ENCODE measurements around the gene ZC2HC1C.
A peak's percentile ranks its signal among the peaks of the same experiment; 100 is the strongest.

ZC2HC1C gene

DNA sequence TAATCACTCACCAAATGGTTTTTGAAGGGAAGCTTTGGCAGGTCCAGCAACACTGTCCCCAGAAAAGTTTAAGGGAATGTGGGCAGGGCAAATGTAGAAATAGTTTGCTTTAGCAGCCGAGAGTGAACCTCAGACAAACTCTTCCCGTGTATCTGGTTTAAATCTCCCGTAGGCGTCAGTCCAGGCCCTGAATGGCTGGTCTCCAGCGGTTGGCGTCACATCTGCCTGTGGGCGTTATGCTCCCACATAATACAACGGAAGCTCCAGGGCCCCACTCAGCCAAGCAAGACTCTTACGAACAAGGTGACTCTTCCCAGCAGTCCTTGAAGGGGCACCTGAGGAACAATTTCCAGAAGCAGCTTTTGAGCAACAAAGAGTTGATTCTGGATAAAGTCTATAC lies 942 bp downstream of the ZC2HC1C start:
- no peak overlapping the region for H3K4me3 ChIP-seq (ENCODE audit: low read length)
- TF ChIP-seq, protein P1, sequence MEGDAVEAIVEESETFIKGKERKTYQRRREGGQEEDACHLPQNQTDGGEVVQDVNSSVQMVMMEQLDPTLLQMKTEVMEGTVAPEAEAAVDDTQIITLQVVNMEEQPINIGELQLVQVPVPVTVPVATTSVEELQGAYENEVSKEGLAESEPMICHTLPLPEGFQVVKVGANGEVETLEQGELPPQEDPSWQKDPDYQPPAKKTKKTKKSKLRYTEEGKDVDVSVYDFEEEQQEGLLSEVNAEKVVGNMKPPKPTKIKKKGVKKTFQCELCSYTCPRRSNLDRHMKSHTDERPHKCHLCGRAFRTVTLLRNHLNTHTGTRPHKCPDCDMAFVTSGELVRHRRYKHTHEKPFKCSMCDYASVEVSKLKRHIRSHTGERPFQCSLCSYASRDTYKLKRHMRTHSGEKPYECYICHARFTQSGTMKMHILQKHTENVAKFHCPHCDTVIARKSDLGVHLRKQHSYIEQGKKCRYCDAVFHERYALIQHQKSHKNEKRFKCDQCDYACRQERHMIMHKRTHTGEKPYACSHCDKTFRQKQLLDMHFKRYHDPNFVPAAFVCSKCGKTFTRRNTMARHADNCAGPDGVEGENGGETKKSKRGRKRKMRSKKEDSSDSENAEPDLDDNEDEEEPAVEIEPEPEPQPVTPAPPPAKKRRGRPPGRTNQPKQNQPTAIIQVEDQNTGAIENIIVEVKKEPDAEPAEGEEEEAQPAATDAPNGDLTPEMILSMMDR (conservative IDR thresholded peaks at IDR 0.05; ENCODE audit: low read depth, low read length), result no peak
- DNase-seq (ENCODE audit: low read depth), result no peak

DNA sequence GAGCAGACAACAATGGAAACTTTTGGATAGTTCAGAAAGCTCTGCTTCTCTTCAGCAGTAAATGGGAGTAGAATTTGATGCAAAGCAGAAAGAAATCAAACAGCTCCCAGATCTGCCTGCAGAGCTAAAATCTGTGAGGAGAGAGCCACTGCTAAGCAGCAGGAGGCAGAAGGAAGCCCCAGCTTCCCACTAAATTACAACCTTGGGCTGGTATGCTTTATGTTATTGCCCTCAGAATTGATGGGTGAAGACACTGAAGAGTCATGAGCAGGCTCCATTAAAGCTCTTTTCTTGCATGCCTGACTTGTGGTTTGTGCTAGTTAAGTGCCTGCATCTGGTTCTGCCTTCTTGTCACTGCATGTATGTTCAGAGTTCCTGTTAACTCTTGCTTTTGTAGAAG lies 8.4 kb downstream of the ZC2HC1C start:
- no peak for DNase-seq (ENCODE audit: low read depth)
- no peak overlapping the region for H3K4me3 ChIP-seq (ENCODE audit: low read length)
- TF ChIP-seq, protein P1 (conservative IDR thresholded peaks at IDR 0.05; ENCODE audit: low read depth, low read length), result no peak

DNA sequence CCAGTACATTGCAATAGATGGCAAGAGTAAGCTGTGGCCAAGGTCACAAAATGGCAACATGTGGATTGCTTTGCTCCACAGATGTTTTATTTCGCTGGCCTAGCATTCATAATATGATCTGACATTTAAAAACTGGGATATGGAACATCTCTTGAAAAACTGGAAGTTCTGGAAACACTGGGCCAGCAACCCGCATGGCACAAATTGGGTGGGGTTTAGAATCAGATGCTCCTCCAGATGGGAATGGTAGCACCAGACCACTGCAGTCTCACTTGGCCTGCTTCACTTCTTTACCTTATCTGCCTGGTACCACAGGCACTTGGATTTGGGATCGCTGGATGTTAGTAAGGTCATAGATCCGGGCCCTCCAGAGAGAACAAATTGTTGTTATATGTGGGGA lies 10.1 kb downstream of the ZC2HC1C start:
- no peak for DNase-seq (ENCODE audit: low read depth)
- no peak overlapping the region for H3K4me3 ChIP-seq (ENCODE audit: low read length)
- TF ChIP-seq, protein P1 (conservative IDR thresholded peaks at IDR 0.05; ENCODE audit: low read depth, low read length), result no peak

DNA sequence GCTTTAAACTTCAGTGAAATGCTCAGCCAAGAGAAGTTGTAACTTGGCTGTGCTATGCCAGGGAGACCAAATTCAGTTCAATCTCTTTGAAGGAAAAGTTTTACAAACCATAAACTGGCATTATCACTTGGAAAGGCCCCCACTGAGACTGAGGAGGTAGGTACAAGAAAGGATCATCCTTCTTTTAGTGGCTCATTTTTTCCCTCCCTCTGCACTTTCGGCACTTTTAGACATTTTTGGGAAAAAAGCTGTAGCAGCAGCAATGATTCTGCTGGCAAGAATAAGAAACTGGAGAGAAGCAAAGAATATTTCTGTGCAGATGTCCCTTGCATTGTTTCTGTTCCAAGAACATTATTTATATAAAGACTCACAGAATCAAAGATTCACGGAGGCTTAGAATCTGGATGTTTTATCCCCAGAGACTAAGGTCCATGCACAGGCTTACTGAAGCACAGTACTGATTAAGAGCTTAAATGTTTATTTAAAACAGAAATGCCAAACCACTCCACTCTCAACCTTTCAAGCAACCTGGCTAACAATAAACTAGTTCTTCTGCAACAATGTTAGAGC lies 12.3 kb downstream of the ZC2HC1C start:
- no peak overlapping the region for H3K4me3 ChIP-seq (ENCODE audit: low read length)
- DNase-seq (ENCODE audit: low read depth), result no peak
- TF ChIP-seq, protein P1 (conservative IDR thresholded peaks at IDR 0.05; ENCODE audit: low read depth, low read length), result no peak

DNA sequence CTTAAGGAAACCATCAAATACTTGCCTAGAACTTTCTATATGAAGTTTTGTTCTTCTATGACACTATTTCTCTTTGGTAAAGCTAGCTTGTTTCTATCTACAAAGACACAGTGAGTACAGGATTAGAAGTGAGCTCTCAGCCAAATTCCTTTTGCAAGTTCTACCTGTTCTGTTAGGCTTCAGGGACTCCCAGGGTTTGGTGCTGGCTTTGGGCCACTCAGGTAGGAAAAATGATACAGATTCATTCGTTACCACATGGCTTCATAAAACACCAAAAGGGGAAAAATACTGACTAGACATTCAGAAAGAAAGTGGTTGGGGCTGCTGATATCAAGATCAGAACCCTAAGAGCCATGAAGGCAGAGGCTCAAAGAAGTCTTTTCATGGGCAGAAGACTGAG lies 13.8 kb downstream of the ZC2HC1C start:
- TF ChIP-seq, protein P1 (conservative IDR thresholded peaks at IDR 0.05; ENCODE audit: low read depth, low read length), result no peak
- H3K4me3 ChIP-seq (ENCODE audit: low read length), result no peak overlapping the region
- DNase-seq (ENCODE audit: low read depth), result no peak

DNA sequence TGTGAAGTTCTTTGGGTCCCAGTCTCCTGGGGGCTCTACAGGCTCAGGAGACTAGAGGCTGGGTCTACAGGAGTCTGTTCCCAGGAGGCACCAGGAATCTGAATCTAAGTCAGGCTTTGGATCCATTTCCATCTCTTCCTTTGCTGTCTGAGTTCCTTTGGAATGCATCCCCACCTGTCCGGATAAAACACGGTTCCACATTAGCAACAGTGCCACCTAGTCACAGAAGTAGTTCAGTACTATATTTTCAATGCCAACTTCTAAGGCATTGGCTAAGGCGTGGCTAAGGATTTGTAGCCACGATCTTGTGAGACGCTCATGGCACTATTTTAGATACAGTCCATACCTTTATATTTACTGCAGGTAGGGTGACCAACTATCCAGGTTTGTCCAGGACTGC lies 15.1 kb downstream of the ZC2HC1C start:
- TF ChIP-seq, protein P1 (conservative IDR thresholded peaks at IDR 0.05; ENCODE audit: low read depth, low read length), result peak; percentile 27
- DNase-seq (ENCODE audit: low read depth), result no peak
- H3K4me3 ChIP-seq (ENCODE audit: low read length), result no peak overlapping the region

DNA sequence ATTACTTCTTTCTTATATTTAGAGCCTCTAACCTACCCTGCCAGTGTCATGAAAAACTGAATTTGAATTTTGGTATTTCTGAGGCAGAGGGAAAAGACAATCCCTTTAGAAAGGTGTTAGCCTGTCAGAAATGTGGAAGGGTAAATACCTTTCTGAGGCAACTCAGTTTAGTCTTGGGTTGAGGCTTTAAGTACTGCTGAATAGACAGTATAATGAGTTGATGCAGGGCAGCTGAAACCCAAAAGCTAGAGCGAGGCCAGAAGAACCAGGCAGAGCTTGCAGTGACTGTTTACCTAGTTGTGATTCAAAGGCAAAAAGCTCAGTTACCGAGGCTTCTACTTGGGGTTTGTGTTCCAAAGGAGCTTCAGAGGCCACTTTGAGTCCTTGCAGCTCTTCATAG lies 18.7 kb downstream of the ZC2HC1C start:
- TF ChIP-seq, protein P1 (conservative IDR thresholded peaks at IDR 0.05; ENCODE audit: low read depth, low read length), result no peak
- no peak overlapping the region for H3K4me3 ChIP-seq (ENCODE audit: low read length)
- DNase-seq (ENCODE audit: low read depth), result no peak
